Measurements from ENCODE around the gene HCN2.

DNA sequence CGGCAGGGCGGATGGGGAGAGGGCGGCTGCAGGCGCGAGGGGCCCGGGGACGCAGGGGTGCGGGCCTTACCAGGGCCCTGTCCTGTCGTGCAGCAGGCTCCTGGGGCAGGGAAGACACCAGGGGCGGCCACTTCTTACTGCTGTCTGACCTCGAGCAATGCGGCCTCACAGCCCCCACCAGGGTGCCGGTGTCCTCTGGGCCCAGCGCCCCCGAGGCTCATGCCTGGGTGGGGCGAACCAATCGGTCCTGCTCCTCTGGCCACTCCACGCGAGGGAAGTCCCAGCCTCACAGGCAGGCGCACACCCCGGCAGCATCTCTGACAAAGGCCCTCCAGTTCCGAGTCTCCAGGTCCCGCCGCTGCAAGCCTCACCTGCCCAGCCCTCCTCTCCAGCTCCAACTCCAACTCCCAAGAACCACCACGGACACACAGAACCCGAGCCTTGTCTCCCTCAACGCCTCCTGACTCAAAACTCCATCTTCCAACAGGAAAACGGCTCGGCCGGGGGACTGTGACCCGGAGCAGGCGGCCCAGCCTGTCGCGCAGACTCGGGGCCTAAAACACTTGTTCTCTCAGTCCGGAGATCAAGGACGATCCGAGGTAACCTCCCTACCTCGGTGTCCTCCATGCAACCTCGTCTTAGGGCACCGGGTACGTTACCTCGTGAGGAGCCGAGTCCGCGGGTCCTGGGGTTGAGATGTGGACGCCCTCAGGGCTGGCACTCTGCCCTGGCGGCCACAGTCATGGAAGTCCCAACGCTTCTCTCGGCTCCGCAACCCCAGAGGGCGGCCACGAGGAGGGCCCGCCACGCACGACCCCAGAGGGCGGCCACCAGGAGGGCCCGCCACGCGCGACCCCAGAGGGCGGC is 56.5 kb downstream of the HCN2 start:
- TF ChIP-seq MZF1 (tag by site-specific recombination; IDR thresholded peaks at IDR 0.05; ENCODE audit: borderline replicate concordance) (no peak), ZNF830 (tag by site-specific recombination; IDR thresholded peaks at IDR 0.05; ENCODE audit: low read depth) (no peak), ZNF138 (tag by site-specific recombination; IDR thresholded peaks at IDR 0.05; ENCODE audit: borderline replicate concordance) (no peak)
